ENCODE results near the gene FNIP1. TPM values are rescaled to one million over a fixed set of nuclear protein-coding genes. Genes with fewer than 3 reads are reported as not detected.

Gene FNIP1
- polyA plus RNA-seq, 1 of the 3 experiments (the other 2 are of a cell fraction): 2.4 TPM

DNA sequence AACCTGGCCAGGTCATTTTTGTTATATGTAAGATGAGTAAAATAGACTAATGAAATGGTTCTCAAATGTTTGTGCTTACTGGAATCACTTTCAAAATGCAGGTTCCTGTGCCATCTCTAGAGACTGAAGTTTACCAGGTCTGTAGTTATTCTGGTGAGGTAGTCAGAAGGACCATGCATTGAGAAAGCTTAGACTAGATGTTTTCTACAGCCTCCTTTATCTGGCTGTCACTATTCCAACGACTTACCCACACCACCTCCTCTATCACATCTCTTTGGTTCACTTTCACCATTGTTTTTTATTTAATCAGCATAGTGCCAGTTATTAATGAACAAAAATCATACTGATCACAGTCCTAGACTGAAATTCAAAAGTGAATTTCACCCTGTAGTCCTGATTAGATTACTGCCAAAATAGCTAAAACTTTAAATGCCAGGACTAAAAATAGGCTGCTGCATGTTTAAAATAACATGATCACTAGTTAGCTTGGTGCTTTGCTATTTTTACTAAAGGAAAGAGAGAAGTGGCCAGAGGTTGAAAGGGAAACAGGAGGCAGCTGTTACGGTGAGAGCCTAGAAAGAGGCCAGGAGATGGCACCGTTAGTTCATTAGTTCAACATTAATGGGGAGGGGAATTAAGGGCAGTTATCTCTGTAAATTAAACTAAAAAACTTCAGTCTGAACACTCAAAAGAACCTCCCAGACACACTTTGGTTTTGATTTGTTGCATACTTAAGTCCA is 13.9 kb upstream of the FNIP1 start (continued):
- no peak for TF ChIP-seq REST (IDR thresholded peaks at IDR 0.05; ENCODE audit: low read depth, low read length)
- TF ChIP-seq RAD21 (IDR thresholded peaks at IDR 0.05; ENCODE audit: low read length): peak; percentile 73
- no peak for TF ChIP-seq YY1 (IDR thresholded peaks at IDR 0.05; ENCODE audit: low read depth)
- TF ChIP-seq FOXJ3 (CRISPR knock-in tag; IDR thresholded peaks at IDR 0.05): no peak
- TF ChIP-seq JUND (IDR thresholded peaks at IDR 0.05): no peak
- no peak for TF ChIP-seq EP300 (IDR thresholded peaks at IDR 0.05; ENCODE audit: borderline replicate concordance in 1 of 2, low read depth in 1 of 2, low read length in 1 of 2)
- TF ChIP-seq FOSL2 (IDR thresholded peaks at IDR 0.05; ENCODE audit: borderline replicate concordance, low read depth): no peak
- TF ChIP-seq PBX3 (IDR thresholded peaks at IDR 0.05): no peak
- TF ChIP-seq GATA2 (CRISPR knock-in tag; IDR thresholded peaks at IDR 0.05): no peak

DNA sequence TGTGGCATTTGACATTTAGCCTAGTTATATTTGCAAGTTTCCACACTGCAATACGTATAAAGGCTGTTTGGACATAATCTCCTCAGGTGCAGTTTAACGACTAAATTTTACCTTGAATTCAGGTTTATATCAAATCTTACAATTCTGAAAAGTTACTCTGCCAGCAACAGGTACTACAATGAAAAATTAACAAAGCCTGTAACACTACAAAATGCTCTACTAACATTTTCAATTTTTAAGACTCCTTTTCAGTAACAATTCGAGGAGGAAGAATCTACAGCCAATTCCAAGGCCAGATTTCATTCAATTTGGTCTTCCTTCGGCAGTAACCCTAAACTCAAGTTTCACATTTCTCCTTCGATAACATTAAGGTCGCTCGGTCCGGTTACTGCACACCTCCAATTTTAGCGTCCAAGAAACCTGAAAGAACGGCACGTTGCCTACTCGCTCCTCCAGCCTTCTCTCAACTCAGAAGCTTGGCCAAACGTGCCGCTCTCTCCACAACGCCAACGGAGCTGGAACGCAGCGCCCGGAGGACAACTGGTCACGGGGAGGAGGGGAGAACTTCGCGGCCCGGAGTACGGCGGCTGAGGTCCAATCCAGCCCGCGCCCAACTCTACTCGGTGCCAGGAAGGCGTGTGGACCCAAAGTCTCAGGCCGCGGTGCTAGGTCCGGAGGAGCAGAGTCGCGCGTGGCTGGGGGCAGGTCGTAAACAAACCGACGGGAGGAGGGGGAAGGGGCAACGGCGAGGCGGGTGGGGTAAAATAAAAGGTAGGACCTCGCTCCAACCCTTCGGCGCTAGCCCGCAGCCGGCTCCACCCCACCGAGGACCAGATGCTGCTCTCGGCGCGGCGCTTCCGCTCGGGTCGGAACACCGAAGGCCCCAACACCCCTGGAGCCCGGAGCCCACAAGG is 681 bp downstream of the FNIP1 start:
- peaks cover 43% of the 10 kb centered on the region for H4K20me1 ChIP-seq (ENCODE audit: insufficient read depth)
- H3K4me1 ChIP-seq (ENCODE audit: control insufficient read depth in 1 of 2, insufficient read depth in 2 of 2, low read depth in 1 of 2, low read length in 1 of 2): peaks cover 0 to 12% of the 10 kb centered on the region in 2 experiments; a peak in 2 of 4 replicates
- H3K4me2 ChIP-seq: peak overlapping the region; percentile 81
- POLR2A ChIA-PET: interaction anchor here (1.0 to 1.7 kb wide), 5 partner anchors 64 to 216 kb away, joined by 3 to 14 read pairs (median 4); partner anchors contain the start of gene RAPGEF6
- peak overlapping the region; percentile 90 for H3K27ac ChIP-seq (ENCODE audit: low read depth in 2 of 2, low read length in 1 of 2)
- peaks cover 56% of the 10 kb centered on the region for H3K79me2 ChIP-seq (ENCODE audit: insufficient read depth)
- H3F3A ChIP-seq (replicated peaks; ENCODE audit: insufficient read depth): no peaks in the 10 kb centered on the region
- WGBS (ENCODE audit: low lambda C conversion rate): 1% methylated on average over 31 of the region's 56 CpGs
- peak overlapping the region; percentile 98 for H3K9ac ChIP-seq
- H3K4me3 ChIP-seq (ENCODE audit: low read depth in 2 of 2, low read length in 1 of 2): peak overlapping the region; percentile 81 to 94
- TF ChIP-seq GABPA (IDR thresholded peaks at IDR 0.05; ENCODE audit: low read depth) (no peak), FOXJ3 (CRISPR knock-in tag; IDR thresholded peaks at IDR 0.05) (0 out of 2 replicates have a peak, but pooled peaks have one; percentile 47), SMC3 (IDR thresholded peaks at IDR 0.05; ENCODE audit: low read depth, low read length) (peak; percentile 12; the same call in 1 of the 2 replicates), MXI1 (IDR thresholded peaks at IDR 0.05; ENCODE audit: low read depth, low read length) (peak; percentile 21; the same call in 1 of the 2 replicates), USF1 (IDR thresholded peaks at IDR 0.05; ENCODE audit: borderline replicate concordance, low read depth) (no peak)
- CTCF ChIA-PET: interaction anchor here (1.0 to 3.7 kb wide), 3 partner anchors 205 to 214 kb away, joined by 3 to 19 read pairs (median 3); no protein-coding TSS in a partner anchor
- peak overlapping the region; percentile 75 for H2AFZ ChIP-seq (ENCODE audit: low read depth)
- H3K36me3 ChIP-seq (replicated peaks in 1 of 2; ENCODE audit: control insufficient read depth in 1 of 2, insufficient read depth in 2 of 2, low read length in 1 of 2): peaks cover 0 to 4% of the 10 kb centered on the region in 2 experiments
- DNase-seq: peak; percentile 68
- no peaks in the 10 kb centered on the region for H3K9me3 ChIP-seq
- no peaks in the 10 kb centered on the region for H3K9me2 ChIP-seq
- no peaks in the 10 kb centered on the region for H3K27me3 ChIP-seq (ENCODE audit: insufficient read depth)
